HL-60 (cell line): ENCODE results near the gene TOMM40.

Experiments used
- GABPA ChIP-seq: IDR thresholded peaks from 2 replicates; pipeline ENCODE4 v1.6.1; 2012; ENCODE audit warnings: low read depth
- POLR2AphosphoS5 ChIP-seq: IDR thresholded peaks from 2 replicates; pipeline ENCODE4 v1.6.1; 2012; ENCODE audit warnings: low read depth
- REST ChIP-seq: IDR thresholded peaks from 2 replicates; pipeline ENCODE4 v1.6.1; 2012; ENCODE audit warnings: low read depth; ENCODE audit not compliant: insufficient replicate concordance
- TF ChIP-seq, protein P1 (sequence below): IDR thresholded peaks from one replicate; pipeline ENCODE4 v1.5.1; 2011; ENCODE audit warnings: low read length, control low read depth, inconsistent platforms; ENCODE audit not compliant: insufficient read depth

DNA sequence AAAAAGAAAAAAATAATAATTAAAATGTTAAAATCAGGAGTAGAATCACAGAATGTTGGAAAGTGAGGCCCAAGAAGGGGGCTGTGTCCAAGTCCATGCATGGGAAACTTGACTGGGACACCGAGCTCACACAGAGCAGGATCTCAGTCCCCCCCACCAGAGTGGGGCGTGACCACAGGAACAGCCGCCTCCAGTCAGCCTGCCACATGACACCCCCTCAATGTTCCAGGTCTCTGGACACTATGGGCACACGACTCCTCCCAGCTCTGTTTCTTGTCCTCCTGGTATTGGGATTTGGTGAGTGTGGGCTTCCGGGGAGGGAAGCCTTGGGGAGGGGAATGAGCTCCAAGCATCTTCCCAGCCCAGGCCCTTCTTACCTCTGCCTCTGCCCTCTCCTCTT lies 57.2 kb downstream of the TOMM40 start:
- TF ChIP-seq, protein P1, sequence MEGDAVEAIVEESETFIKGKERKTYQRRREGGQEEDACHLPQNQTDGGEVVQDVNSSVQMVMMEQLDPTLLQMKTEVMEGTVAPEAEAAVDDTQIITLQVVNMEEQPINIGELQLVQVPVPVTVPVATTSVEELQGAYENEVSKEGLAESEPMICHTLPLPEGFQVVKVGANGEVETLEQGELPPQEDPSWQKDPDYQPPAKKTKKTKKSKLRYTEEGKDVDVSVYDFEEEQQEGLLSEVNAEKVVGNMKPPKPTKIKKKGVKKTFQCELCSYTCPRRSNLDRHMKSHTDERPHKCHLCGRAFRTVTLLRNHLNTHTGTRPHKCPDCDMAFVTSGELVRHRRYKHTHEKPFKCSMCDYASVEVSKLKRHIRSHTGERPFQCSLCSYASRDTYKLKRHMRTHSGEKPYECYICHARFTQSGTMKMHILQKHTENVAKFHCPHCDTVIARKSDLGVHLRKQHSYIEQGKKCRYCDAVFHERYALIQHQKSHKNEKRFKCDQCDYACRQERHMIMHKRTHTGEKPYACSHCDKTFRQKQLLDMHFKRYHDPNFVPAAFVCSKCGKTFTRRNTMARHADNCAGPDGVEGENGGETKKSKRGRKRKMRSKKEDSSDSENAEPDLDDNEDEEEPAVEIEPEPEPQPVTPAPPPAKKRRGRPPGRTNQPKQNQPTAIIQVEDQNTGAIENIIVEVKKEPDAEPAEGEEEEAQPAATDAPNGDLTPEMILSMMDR, result no peak
- TF ChIP-seq REST, result no peak
- no peak for TF ChIP-seq POLR2AphosphoS5
- no peak for TF ChIP-seq GABPA
